ENCODE results near the gene CHN2. TPM values are rescaled to one million over a fixed set of nuclear protein-coding genes. Genes with fewer than 3 reads are reported as not detected.
A peak's percentile ranks its signal among the peaks of the same experiment; 100 is the strongest.

Gene CHN2
- total RNA-seq, 1 donor from 2014 or later: 0.50 TPM

GRCh38 chr7:29322023-29322712, 127.6 kb downstream of the CHN2 start:
- peaks cover 12% of the 10 kb centered on the region for H3K4me1 Mint-ChIP-seq (ENCODE audit: low read depth)
- no peaks in the 10 kb centered on the region for H3K9me3 Mint-ChIP-seq (ENCODE audit: low read depth)
- no peak overlapping the region for H3K27ac Mint-ChIP-seq (ENCODE audit: unreplicated experiment)
- H3K27me3 Mint-ChIP-seq (ENCODE audit: low read depth): peaks cover 13% of the 10 kb centered on the region
- no peak for TF ChIP-seq CTCF (IDR thresholded peaks at IDR 0.05)
- no peak overlapping the region for H3K4me3 Mint-ChIP-seq (ENCODE audit: unreplicated experiment)
- H3K36me3 Mint-ChIP-seq (ENCODE audit: low read depth): no peaks in the 10 kb centered on the region
- DNase-seq (ENCODE audit: low spot score): no peak

GRCh38 chr7:29325476-29325875, 130.9 kb downstream of the CHN2 start:
- peaks cover 13% of the 10 kb centered on the region for H3K27me3 Mint-ChIP-seq (ENCODE audit: low read depth)
- no peak overlapping the region for H3K27ac Mint-ChIP-seq (ENCODE audit: unreplicated experiment)
- no peak for TF ChIP-seq CTCF (IDR thresholded peaks at IDR 0.05)
- H3K9me3 Mint-ChIP-seq (ENCODE audit: low read depth): no peaks in the 10 kb centered on the region
- no peaks in the 10 kb centered on the region for H3K36me3 Mint-ChIP-seq (ENCODE audit: low read depth)
- H3K4me1 Mint-ChIP-seq (ENCODE audit: low read depth): peaks cover 27% of the 10 kb centered on the region
- no peak for DNase-seq (ENCODE audit: low spot score)
- no peak overlapping the region for H3K4me3 Mint-ChIP-seq (ENCODE audit: unreplicated experiment)

- TF ChIP-seq CTCF (IDR thresholded peaks at IDR 0.05): no peak
- no peaks in the 10 kb centered on the region for H3K36me3 Mint-ChIP-seq (ENCODE audit: low read depth)
- peaks cover 5% of the 10 kb centered on the region for H3K27me3 Mint-ChIP-seq (ENCODE audit: low read depth)
- H3K4me1 Mint-ChIP-seq (ENCODE audit: low read depth): peaks cover 27% of the 10 kb centered on the region
- H3K4me3 Mint-ChIP-seq (ENCODE audit: unreplicated experiment): no peak overlapping the region
- no peak for DNase-seq (ENCODE audit: low spot score)
- H3K27ac Mint-ChIP-seq (ENCODE audit: unreplicated experiment): no peak overlapping the region
- H3K9me3 Mint-ChIP-seq (ENCODE audit: low read depth): no peaks in the 10 kb centered on the region
Observed at GRCh38 chr7:29326864-29327263, 132.3 kb downstream of the CHN2 start.

GRCh38 chr7:29327455-29327854, 132.9 kb downstream of the CHN2 start:
- no peak overlapping the region for H3K27ac Mint-ChIP-seq (ENCODE audit: unreplicated experiment)
- H3K27me3 Mint-ChIP-seq (ENCODE audit: low read depth): peaks cover 3% of the 10 kb centered on the region
- DNase-seq (ENCODE audit: low spot score): no peak
- H3K36me3 Mint-ChIP-seq (ENCODE audit: low read depth): no peaks in the 10 kb centered on the region
- no peak for TF ChIP-seq CTCF (IDR thresholded peaks at IDR 0.05)
- no peaks in the 10 kb centered on the region for H3K9me3 Mint-ChIP-seq (ENCODE audit: low read depth)
- H3K4me3 Mint-ChIP-seq (ENCODE audit: unreplicated experiment): no peak overlapping the region
- peaks cover 27% of the 10 kb centered on the region for H3K4me1 Mint-ChIP-seq (ENCODE audit: low read depth)

GRCh38 chr7:29328045-29328444, 133.5 kb downstream of the CHN2 start:
- H3K4me1 Mint-ChIP-seq (ENCODE audit: low read depth): peaks cover 27% of the 10 kb centered on the region
- no peak for TF ChIP-seq CTCF (IDR thresholded peaks at IDR 0.05)
- H3K27me3 Mint-ChIP-seq (ENCODE audit: low read depth): peaks cover 3% of the 10 kb centered on the region
- peak overlapping the region; percentile 42 for H3K27ac Mint-ChIP-seq (ENCODE audit: unreplicated experiment)
- H3K9me3 Mint-ChIP-seq (ENCODE audit: low read depth): no peaks in the 10 kb centered on the region
- H3K4me3 Mint-ChIP-seq (ENCODE audit: unreplicated experiment): no peak overlapping the region
- no peaks in the 10 kb centered on the region for H3K36me3 Mint-ChIP-seq (ENCODE audit: low read depth)
- DNase-seq (ENCODE audit: low spot score): no peak
